NCI-H460 (cell line): Measurements from ENCODE around the gene RERE. TPM values are rescaled to one million over a fixed set of nuclear protein-coding genes. Genes with fewer than 3 reads are reported as not detected.
A peak's percentile ranks its signal among the peaks of the same experiment; 100 is the strongest.

ENCODE experiments used
- DNase-seq: peaks from one replicate; pipeline ENCODE4 v3.0.0-alpha.2; 2016; ENCODE audit warnings: low read depth; ENCODE audit errors: extremely low read depth
- total RNA-seq: library from RNA; depleted of rRNA; stranded (reverse); fragments of >200 nt; shearing (Covaris generic); gene quantifications from 2 replicates; pipeline ENCODE4 v1.2.3, GENCODE V29; 2014

The RERE gene
- total RNA-seq, 1 experiment from 2014 or later = 7.7 TPM

DNA sequence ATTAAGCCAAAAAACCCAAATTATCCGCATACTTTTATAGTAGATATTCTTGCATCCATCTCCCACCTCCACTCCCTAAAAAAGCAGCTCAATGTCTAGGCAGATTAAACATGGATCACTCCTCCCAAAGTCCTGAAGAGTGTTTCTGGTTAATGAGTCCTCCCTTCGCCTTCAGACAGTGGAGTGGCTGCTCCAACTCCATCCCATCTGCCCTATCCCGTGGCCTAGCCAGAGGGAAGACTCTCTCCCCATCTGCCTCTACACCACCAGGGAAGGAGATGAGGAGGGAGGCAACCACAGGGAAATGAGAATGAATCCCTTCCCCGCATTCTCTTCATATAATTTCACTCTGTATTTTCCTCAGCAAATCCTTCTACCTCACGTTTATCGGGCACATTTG, 395.7 kb downstream of the RERE start:
- no peak for DNase-seq

DNA sequence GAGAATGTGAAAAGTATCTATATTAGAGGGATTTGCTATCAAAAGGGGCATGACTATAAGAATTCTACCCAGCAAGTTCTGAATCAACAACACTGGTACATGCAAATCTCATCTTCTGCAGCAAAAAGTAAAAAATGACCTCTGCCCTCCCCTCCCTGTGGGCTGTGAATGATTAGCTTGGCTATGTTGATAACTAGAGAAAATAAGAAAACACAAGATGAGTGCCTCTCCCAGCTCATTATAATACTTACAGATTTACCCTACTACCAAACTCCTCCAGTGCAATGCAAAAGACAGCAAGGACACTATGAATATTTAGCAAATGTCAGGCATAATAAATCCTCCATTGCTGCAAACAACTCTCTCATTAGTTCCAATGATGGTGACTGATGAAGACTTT, 397.1 kb downstream of the RERE start:
- DNase-seq = no peak

DNA sequence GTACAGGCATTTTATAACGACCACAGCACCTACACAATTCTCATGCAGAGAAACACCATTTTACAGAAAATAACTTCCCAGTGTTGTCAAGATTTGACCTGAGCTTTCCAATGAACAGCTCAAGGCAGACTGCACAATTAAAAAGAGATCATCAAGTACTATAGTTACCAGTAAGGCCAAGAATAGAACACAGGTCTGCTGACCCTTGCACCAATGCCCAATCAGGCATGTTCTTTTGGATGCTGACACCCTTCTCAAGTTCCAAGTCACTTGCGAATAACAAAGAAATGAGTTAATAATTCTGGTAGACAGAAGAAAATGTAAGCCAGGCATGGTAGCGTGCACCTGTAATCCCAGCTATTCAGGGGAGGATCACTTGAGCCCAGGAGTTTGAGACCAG, 397.6 kb downstream of the RERE start:
- DNase-seq = no peak

DNA sequence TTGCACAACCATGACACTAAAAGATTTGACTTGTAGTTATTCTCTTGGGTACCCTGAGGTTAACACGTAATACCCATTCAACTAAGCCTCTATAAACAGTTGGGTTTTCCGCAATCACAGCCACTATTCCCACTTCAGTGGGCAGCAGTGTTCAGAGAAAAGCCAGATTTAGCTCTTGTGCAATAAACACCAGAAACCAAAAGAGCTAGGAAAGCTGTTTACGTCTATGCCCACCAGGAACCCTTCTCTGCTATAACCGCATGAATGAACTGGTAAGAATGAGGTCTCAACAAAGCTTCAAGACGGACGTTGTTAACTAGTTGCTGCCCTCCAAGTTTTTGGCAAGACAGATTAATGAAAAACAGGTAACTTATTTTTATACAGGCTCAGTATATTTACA, 398.3 kb downstream of the RERE start:
- DNase-seq = no peak

DNA sequence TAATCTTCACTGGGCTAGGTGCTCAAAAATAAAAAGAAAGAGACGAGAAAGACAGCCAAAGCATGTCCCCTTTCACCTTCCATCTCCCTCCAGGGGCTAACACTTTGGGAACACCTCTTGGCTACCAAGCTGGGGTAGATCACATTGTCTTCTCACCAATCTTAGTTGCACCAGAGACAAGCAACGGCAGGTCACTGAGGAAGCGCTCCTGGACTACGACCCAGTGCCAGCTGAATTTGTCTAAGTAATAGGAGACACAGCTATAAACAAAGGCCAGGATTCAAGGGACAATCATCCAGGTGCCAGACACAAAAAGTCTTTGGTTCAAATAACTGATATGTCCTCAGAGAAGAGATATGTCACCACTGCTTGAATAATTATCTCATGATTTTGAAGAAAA, 399.1 kb downstream of the RERE start:
- DNase-seq = no peak

DNA sequence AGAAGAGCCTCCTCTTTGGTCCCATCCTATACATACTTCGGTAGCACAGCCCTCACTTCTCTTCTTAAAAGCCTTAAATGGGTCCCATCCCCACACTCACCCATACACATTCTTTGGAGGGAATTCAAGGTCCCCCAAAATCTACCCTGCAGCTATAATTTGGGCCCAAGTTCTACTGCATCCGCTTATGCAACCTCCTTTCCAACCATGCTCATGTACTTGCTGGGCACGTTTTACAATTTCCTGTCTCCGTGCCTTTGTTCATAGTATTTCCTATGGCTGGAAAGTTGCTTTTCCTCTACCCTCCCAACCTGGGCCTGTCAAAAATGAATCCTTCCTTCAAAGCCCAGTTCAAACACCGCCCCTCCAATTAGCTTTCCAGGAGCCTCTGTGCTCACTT, 399.8 kb downstream of the RERE start:
- no peak for DNase-seq

DNA sequence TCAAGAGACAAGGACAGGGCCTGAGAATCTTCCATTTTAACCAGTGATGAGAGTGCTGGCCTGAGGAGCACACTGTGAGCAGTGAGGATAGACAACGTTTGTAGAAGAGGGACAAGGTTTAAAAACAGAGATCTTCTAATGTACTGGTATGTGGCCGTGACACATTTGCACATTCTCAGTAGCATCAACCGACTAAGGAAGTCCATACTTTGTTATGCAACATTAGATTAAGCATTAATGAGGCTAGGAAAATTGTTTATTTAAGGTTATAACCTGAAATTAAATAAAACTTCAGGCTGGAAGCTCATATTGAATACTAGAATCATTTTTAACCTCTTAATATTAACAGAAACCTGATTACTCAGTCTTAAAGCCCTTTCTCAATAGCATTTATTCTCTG, 400.6 kb downstream of the RERE start:
- DNase-seq = no peak

DNA sequence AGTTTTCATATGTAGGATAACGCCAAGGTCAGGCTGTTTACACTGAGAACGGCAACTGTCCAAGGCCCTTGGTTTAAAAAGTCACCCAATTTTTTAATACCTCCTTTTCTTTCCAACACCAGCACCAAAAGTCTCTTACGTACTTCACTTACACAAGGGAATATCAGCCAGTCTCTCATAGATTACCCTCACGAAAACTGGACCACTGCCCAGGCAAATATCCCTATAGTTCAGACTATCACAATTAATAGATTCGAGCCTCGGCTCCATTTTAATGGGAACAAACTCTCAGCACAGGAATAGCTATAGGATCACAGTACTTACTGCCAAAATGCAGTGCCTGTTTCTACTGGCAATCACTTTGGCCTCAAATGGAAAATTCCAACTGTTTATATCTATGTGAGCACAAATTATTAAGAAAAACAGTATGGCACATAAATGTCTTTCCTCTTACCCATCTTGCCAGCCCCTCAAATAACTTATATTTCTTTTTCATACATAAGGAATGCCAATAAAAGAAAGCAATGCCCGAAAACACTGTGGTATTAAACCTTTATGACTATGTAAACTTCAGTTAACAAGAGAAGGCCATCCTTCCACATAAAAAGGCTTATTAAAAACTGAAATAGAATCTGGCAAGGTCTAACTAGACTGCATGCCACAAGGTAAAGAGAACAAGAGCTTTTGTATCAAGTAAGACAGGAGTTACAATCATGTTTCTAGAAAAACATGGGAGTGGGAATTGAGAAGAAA, 401.7 kb downstream of the RERE start:
- no peak for DNase-seq

DNA sequence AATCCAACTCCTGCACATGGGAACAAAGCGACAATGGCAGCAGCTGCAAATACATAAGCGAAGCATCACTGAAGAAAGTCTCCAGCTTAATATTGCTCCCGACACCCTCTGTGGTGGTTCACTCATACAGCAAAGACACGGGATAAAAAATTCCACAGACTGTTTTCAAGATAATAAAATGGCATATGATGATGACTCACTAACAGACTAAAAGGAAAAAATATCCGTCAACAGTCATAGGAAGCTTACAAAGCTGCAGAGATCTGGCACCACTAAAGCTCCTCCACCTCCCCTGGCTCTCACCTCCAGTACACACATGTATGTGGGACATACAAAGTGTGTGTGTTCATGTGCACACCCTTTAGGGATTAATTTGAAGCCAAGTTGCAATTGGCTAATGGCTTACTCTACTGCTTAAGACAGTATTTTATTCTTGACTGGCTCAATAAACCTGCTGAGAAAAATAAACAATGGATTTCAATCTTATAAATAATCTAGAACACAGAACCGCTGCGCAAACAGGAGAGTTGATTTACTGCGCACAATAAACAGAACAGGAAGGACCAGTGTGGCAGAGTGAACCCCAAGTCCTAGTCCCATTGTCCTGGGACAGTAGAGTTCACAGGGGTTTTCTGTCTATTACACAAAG, 405.1 kb downstream of the RERE start:
- no peak for DNase-seq

DNA sequence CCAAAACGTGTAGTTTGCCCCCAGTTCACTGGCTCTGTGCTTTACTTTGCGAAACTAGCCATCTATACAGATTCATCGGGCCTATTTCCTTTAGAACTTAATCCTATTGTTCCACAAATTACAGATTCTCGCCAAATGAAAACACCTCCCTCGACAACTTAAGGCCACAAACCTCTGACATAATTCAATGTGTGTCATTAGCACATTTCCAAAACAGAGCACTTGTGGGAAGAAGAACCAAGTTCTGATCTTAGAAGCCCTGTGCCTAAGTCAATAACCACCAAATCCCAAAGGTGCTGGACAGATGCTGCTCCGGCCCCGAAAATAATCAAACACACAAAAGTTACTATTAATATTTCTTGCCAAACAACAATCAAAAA, 405.6 kb downstream of the RERE start:
- DNase-seq = no peak

DNA sequence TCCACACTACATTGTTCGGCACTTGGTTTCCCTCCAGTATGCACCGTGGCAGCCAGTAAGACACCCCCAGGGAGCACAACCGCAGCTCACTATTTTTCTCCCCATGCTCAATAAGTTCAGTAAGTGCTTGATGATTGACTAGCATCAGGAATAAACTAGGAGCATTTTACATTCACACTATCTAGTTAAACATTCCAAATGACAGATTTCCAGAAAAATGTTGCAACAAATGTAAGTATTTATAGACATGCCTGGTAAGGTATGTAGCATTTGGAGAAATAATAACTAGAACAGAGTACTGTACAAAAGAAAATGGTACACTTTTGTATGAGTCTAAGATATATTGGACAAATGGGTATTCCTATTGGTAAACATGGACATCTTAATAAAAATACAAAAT, 406.6 kb downstream of the RERE start:
- DNase-seq = no peak

DNA sequence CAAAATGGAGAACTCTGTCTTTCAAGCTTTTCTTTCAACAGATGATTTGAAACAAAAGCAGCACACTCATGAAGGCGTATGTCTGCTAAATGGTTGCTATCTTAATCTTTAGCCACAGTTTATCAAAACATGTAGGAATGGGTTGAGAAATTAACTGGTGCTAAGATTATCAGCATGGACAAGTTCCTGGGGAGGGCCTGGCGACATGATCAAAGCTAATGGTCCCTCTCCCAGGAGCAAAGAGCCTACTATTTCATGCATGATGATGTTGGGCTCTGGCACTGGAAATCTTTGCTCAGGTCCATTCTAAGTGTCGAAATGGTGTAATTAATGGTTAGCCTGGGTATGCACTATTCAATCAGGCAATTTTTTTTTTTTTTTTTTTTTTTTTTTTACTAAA, 407.8 kb downstream of the RERE start:
- no peak for DNase-seq

DNA sequence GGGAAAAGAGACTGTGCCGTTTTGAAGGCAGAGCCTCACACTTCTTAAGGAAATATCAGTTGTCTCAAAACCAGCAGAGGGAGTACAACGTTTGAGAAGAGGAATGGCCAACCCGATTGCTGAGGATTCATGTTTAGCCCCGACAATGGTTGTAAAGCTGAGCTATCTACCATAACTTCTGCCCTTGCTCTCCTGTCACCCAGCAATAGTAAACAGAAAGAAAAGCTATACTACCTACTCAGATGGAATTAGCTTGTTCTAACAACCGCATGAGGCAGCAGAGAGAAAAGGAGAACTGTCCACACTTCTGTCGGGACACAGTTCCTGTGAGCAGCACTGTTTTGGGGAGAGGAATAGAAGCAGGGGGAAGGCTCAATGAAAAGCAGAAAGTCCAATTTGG, 408.3 kb downstream of the RERE start:
- peak; percentile 8 for DNase-seq

DNA sequence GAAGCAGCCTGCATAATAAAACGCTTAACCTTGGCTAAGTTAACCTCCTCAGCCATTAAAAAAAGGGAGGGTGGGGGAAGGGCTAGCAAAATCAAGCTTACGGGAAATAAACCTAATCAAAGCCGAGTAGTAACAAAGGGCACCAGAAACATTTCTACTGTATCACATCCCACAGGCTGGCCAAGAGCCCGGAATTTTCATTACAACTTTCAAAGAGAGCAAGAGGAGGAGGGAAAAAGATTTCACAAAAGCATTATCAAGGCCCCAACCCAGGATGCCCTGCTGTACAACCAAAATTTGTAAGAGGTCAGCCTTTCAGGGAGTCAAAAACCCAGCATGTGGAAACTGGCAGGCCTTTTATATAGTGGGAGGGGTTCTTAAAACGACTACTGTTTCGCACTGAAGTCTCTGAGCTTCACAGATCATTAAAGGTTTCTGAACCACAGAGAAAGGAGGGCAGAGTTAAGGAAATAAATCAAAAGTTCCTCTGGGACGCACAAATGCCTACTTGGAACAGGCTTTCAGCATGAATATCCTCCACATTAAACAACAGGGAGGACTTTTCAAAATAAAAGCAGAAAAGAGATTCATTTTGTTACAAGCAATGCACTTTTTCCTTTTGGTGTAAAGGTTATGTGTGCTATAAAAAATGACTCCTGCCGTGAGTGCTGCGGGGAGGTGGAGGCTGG, 409.1 kb downstream of the RERE start:
- no peak for DNase-seq

DNA sequence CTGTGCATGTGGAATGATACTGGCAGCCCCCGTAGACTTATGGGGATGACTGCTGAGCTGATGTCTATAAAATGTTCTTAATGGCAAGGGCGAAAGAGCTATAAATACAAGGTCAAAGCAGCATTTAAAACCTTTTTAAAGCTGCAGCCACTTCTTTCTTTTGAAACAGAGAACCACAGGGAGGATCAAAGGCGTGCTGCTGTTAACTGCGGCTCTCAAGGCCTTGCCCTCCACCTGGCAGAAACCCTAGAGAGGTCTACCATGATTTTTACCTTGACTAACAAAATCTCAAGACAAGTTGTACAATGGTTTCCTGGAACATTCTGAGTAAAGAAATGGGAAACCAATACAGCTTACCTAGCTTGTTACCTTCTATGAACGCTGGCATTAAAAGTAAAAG, 409.8 kb downstream of the RERE start:
- DNase-seq = no peak

DNA sequence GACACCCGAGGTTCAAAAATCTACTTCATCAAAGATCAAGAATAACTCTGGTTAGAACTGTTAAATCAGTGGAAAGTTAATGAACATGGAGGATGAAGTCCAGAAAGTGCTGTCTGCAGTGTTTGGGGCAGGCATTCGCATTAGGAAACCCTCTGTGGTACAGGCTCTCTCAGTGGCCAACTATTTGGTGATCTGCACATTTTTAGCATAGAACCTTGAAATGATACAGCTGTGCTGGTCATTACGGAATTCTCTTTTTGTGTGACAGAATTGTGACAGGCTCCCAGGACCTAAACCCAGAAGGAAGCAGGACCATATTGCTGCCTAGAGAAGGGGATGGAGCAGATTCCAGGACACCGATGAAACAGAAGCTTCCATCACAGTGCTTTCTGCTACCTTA, 410.5 kb downstream of the RERE start:
- no peak for DNase-seq

DNA sequence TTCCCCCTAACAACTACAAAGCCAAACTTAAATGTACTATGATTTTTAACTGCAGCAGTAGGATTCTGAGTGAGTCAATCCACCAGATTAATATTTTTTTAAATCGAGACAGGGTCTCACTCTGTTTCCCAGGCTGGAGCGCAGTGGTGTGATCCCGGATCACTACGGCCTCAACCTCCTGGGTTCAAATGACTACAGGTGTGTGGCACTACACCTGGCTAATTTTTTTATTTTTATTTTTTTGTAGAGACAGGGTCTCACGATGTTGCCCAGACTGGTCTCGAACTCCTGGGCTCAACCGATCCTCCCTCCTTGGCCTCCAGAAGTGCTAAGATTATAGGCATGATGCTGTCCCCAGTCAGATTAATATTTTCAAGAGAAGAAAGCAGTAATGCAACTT, 411.4 kb downstream of the RERE start:
- no peak for DNase-seq

DNA sequence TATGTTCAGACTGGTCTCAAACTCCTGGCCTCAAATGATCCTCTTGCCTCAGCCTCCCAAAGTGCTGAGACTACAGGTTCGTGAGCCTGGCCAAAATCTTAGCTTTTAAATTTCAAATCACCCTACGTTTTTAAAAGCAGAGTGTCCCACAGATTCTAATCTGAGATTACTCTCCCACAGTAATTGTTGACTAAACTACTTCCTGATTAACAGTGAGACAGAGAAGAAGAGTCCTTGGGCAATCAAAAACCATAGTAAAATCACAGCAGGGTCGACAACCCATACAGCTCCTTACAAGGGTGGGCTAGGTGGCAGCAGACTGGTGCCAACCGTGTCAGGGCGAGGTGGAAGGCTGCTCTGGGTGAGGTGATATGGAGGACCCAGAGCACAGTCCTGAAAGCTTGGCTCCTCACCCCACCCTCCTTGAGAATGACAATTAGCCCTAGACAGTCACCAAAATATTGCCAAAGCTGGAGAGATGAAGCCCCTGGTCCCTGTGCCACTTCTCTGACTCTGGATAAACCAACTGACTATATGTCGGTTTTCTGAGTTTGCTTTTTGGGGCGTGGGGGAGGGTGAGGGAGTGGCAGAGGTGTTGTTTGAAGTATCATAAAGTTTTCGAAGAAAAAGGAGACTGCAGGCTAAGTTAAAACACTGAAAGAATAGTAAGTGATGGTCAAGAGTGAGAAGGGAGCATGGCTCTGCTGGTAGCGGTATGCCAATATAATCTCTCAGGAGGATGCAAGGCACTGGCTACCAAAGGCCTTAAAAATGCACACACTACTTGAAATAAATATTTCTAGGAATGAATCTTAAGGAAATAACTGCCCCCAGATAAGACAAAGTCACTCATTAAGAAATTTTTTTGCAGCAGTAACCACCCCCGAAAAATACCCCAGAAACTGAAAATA, 412.7 kb downstream of the RERE start:
- no peak for DNase-seq

DNA sequence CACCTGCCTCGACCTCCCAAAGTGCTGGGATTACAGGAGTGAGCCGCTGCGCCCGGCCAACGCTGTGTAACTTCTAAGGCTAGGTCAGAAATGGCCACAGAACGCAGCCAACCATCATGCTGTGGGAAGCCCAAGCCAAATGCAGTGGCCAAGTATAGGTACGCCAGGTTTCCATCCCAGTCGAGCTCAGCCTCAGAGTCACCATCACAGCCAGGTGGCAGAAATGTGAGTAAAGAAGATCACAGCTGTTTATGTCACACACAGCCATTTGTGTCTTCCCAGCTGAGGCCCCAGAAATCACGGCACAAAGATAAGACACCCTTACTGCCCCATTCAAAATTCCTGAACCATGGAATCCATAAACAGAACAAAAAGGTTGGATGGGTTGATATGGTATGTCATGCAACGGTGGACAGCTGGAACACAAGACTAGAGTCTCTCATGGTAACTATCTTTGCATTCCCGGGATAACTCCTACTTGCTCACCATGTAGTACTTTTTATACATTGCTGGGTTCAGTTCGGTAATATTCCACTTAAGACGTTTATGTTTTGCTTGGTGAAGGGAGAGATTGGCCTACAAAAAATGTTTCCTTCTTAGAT, 415.2 kb downstream of the RERE start:
- no peak for DNase-seq

DNA sequence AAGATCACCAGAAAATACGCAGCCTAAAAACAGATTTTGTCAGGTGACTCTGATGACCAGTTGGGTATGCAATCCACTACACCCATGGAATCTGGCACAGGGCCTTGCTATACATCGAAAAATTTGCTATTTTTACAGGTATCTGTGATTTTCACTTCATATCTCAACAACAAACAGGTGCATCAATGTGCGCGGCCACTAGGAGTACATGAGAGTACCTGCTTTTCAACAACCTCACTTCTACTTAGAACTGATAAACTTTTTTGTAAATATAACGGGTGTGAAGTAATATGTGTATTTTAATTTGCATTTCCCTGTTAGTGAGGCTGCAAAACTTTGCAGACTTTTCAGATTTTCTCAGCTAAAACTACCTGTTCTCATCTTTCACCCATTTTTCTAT, 418.8 kb downstream of the RERE start:
- no peak for DNase-seq

DNA sequence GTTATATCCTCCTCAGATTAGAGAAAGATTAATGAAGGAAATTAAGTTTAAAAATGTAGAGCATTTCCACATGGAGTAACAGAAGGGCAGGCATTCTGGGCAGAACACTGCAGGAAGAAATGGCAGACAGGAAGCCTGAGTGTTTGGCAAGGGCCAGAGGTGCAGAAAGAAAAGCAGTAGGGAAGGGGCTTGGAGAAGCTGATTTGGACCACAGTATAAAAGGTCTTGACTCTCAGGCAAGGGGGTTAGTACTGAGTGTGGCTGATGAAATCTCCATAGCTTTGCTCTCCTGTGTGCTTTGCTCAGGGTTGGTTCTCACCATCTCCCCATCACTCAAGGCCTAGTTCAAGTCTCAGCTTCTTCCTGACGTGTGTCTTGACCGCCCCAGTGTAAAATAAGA, 419.4 kb downstream of the RERE start:
- DNase-seq = no peak
